ENCODE data around the gene PFDN6. TPM values are rescaled to one million over a fixed set of nuclear protein-coding genes. Genes with fewer than 3 reads are reported as not detected.
A peak's percentile ranks its signal among the peaks of the same experiment; 100 is the strongest.
"Not testable (repeated sequence)": the region's sequence is repeated elsewhere in the genome, so short reads cannot be mapped to it uniquely, and the experiment has no call there.

Gene PFDN6
- total RNA-seq, 2 experiments from 2014 or later = 53.3 to 54.7 TPM

DNA sequence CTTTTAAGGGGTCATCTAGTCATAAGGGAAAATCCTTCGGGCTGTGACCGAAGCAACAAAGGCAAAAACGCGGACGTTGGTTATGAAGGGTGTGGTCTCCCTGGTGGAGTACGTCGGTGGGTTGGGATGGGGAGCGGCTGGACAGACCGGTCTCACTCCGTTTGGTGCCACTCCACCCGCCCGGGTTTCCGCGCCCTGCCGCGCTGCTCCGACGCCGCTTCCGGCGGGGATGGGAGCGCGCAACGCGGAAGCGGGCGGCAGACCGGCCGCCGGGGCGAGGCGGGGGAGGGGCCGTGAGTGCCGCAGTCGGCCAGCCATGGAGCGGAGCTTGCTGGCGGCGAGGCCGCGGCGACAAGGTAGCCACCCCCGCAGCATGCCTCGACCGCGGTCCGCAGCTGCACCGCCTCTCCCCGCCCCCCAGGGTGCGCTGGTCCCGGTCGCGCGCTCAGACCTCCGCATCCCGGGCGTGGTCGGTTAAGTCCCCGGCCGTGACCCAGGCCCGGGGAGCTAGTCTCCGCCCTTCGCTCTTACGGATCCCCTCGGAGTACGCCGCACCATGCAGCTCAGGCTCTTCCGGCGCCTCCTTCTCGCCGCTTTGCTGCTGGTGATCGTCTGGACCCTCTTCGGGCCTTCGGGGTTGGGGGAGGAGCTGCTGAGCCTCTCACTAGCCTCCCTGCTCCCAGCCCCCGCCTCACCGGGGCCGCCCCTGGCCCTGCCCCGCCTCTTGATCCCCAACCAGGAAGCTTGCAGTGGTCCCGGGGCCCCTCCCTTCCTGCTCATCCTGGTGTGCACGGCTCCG lies 12.3 kb upstream of the PFDN6 start, which contains the start of gene B3GALT4:
TSS of gene B3GALT4 (plus strand) at position 260 of the 799 bp plus-strand sequence. CDS start at position 557, 297 bp downstream.
- Mint-ChIP-seq H3K4me1 (peaks cover 46% of the 10 kb centered on the region), H3K9me3 (no peaks in the 10 kb centered on the region), H3K27me3 (no peaks in the 10 kb centered on the region), H3K4me3 (peak within 1 kb of the TSS; percentile 97), H3K36me3 (peaks cover 41% of the 10 kb centered on the region), H3K27ac (peak within 1 kb of the TSS; percentile 98)
- ATAC-seq (ENCODE audit: low read depth) (peak; percentile 76), DNase-seq (peak; percentile 86)
- POLR2A ChIA-PET = interaction anchor here (0.5 to 4.4 kb wide), 26 partner anchors 12 to 308 kb away, joined by 3 to 107 read pairs (median 5); partner anchors contain the start of genes CUTA, HSD17B8, KIFC1 and PFDN6

DNA sequence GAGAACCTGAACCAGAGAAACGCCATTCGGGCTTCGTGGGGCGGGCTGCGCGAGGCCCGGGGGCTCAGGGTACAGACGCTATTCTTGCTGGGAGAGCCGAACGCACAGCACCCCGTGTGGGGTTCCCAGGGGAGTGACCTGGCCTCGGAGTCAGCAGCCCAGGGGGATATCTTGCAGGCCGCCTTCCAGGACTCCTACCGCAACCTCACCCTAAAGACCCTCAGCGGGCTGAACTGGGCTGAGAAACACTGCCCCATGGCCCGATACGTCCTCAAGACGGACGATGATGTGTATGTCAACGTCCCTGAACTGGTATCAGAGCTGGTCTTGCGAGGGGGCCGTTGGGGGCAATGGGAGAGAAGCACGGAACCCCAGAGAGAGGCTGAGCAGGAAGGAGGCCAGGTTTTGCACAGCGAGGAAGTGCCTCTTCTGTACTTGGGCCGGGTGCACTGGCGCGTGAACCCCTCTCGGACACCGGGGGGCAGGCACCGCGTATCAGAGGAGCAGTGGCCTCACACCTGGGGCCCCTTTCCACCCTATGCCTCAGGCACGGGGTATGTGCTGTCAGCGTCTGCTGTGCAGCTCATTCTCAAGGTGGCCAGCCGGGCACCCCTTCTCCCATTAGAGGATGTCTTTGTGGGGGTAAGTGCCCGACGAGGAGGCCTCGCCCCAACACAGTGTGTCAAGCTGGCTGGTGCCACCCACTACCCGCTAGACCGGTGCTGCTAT lies 11.6 kb upstream of the PFDN6 start:
- Mint-ChIP-seq H3K4me1 (peaks cover 44% of the 10 kb centered on the region), H3K4me3 (peak overlapping the region; percentile 97), H3K27ac (peak overlapping the region; percentile 98), H3K36me3 (peaks cover 37% of the 10 kb centered on the region), H3K27me3 (no peaks in the 10 kb centered on the region), H3K9me3 (no peaks in the 10 kb centered on the region)
- ATAC-seq (ENCODE audit: low read depth) = peak; percentile 29
- POLR2A ChIA-PET = interaction anchor here (0.6 to 4.4 kb wide), 26 partner anchors 12 to 309 kb away, joined by 3 to 107 read pairs (median 5); partner anchors contain the start of genes CUTA, HSD17B8, KIFC1 and PFDN6
- peak; percentile 60 for DNase-seq

DNA sequence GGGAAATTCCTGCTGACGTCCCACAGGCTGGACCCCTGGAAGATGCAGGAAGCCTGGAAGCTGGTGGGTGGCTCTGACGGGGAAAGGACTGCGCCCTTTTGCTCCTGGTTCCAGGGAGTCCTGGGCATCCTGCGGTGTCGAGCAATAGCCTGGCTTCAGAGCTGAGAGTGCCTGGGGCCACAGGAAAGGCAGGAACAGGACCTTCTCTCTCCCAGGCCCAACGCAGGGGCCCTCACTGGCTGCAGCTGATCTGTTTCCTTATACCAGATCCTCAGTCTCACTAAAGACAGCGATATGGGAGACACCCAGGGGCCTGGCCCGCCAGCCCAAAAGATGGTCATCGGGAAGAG lies 11.0 kb upstream of the PFDN6 start:
- Mint-ChIP-seq H3K9me3 (no peaks in the 10 kb centered on the region), H3K4me3 (peak overlapping the region; percentile 97), H3K36me3 (peaks cover 32% of the 10 kb centered on the region), H3K4me1 (peaks cover 40% of the 10 kb centered on the region), H3K27me3 (no peaks in the 10 kb centered on the region), H3K27ac (peak overlapping the region; percentile 98)
- POLR2A ChIA-PET = interaction anchor here (0.8 to 4.4 kb wide), 13 partner anchors 11 to 306 kb away, joined by 3 to 107 read pairs (median 9); partner anchors contain the start of genes CUTA, KIFC1, PFDN6 and RGL2
- DNase-seq = no peak
- ATAC-seq (ENCODE audit: low read depth) = no peak

DNA sequence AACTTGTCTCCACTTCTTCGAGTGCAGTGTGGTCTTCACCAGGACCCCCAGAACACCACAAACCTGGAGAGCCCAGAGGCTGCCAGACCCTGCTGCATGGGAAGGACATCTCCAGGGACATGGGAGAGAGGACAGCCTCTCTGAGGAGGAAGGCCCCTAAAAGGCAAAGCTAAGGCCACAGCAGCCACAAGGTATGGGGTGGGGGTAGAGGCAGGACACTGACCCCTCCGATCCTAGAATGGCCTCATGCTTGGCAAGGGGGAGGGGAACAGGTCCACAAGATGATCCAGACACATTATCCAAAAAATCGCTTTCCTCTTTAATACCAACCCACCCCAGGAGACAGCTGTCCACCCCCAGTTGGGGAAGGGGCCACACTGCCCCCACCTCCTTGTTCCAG lies 10.6 kb upstream of the PFDN6 start:
- peak overlapping the region; percentile 97 for H3K4me3 Mint-ChIP-seq
- DNase-seq = peak; percentile 21
- H3K4me1 Mint-ChIP-seq = peaks cover 39% of the 10 kb centered on the region
- no peak for ATAC-seq (ENCODE audit: low read depth)
- POLR2A ChIA-PET = interaction anchor here (0.8 to 4.4 kb wide), 8 partner anchors 11 to 152 kb away, joined by 3 to 107 read pairs (median 20); partner anchors contain the start of genes KIFC1, PFDN6, RGL2 and TAPBP
- no peaks in the 10 kb centered on the region for H3K27me3 Mint-ChIP-seq
- H3K36me3 Mint-ChIP-seq = peaks cover 28% of the 10 kb centered on the region
- no peaks in the 10 kb centered on the region for H3K9me3 Mint-ChIP-seq
- H3K27ac Mint-ChIP-seq = peak overlapping the region; percentile 98

DNA sequence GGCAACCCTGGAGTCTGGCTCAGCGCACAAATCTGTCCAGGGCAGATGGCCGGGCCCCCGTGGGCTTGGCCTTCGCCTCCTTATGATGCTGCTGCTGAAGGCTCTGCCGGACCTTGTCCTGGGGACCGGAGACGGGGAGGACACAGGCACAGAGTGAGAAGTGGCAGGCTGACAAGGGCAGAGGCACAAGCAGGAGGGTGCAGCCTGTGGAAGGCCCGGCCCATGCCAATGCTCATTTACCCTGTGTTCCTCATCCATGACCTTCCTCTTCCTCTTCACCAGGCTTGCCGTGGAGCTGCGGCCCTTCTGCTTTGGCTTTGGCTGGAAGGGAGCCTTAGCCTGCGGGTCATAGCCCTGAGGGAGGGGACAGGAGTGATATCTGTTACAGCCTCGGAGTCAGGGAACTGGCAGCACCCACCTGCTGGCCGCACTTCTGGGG lies 10.1 kb upstream of the PFDN6 start:
- POLR2A ChIA-PET = interaction anchor here (2.3 to 4.4 kb wide), 4 partner anchors 10 to 152 kb away, joined by 7 to 107 read pairs (median 54); partner anchors contain the start of genes PFDN6, RGL2 and WDR46
- H3K4me1 Mint-ChIP-seq = peaks cover 37% of the 10 kb centered on the region
- peak; percentile 30 for DNase-seq
- ATAC-seq (ENCODE audit: low read depth) = no peak
- no peak overlapping the region for H3K27ac Mint-ChIP-seq
- H3K27me3 Mint-ChIP-seq = no peaks in the 10 kb centered on the region
- no peak overlapping the region for H3K4me3 Mint-ChIP-seq
- H3K36me3 Mint-ChIP-seq = peaks cover 26% of the 10 kb centered on the region
- no peaks in the 10 kb centered on the region for H3K9me3 Mint-ChIP-seq

DNA sequence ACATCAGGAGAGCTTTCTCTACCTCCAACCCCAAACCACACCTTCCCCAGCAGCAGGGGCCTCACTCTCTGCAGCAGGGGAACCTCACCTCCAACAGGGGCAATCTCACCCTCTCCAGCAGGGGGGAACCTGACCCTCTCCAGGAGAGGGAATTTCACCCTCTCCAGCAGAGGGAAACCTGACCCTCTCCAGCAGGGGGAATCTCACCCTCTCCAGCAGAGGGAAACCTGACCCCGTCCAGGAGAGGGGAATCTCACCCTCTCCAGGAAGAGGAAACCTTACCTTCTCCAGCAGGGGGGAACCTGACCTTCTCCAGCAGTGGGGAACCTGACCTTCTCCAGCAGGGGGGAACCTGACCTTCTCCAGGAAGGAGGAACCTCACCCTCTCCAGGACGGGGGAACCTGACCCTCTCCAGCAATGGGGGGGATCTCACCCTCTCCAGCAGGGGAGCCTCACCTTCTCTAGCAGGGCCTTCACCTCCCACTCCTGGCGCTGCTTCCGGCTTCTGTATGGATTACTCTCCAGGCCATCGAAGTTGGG lies 9.4 kb upstream of the PFDN6 start:
- Mint-ChIP-seq H3K4me3 (no peak overlapping the region), H3K4me1 (peaks cover 30% of the 10 kb centered on the region), H3K36me3 (peaks cover 20% of the 10 kb centered on the region), H3K27me3 (no peaks in the 10 kb centered on the region), H3K27ac (peak overlapping the region; percentile 64), H3K9me3 (no peaks in the 10 kb centered on the region)
- DNase-seq (no peak), ATAC-seq (ENCODE audit: low read depth) (no peak)
- POLR2A ChIA-PET = interaction anchor here (1.3 to 4.3 kb wide), 2 partner anchors 9 kb away, joined by 6 to 107 read pairs; partner anchors contain the start of genes PFDN6 and WDR46

DNA sequence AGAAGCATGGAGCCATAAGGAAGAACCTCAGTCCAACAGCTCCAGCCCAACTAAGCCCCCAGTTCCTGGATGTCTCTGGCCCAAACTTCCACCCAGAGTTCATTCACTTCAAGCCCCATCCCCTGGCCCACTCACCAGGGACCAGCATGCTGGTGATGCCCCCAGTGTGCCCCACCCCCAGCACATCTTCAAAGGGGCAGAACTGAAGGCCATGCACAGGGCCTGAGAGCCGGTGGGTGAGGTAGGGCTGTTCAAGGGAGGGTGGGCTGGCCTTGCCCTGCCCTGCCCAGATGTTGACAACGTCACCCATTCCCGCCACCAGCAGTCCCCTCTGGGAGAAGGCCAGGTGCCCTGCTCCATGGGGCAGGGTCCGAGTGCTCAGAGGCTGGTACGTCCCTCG lies 8.9 kb upstream of the PFDN6 start:
- H3K9me3 Mint-ChIP-seq = no peaks in the 10 kb centered on the region
- peaks cover 25% of the 10 kb centered on the region for H3K4me1 Mint-ChIP-seq
- H3K27me3 Mint-ChIP-seq = no peaks in the 10 kb centered on the region
- POLR2A ChIA-PET = interaction anchor here (1.3 kb wide), 1 partner anchor 9 kb away, joined by 6 read pairs; the partner anchor contains the start of genes PFDN6 and WDR46
- peaks cover 17% of the 10 kb centered on the region for H3K36me3 Mint-ChIP-seq
- no peak overlapping the region for H3K4me3 Mint-ChIP-seq
- no peak for ATAC-seq (ENCODE audit: low read depth)
- peak overlapping the region; percentile 54 for H3K27ac Mint-ChIP-seq
- peak; percentile 26 for DNase-seq

DNA sequence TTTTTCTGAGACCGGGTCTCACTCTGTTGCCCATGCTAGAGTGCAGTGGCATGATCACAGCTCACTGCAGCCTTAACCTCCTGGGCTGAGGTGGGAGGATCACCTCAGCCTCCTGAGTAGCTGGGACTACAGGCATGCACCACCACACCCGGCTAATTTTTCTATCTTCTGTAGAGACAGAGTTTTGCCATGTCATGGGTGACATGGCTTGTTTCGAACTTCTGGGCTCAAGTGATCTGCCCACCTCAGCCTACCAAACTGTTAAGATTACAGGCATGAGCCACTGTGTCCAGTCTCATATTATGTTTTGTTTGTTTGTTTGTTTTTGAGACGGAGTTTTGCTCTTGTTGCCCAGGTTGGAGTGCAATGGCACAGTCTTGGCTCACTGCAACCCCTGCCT lies 4.2 kb upstream of the PFDN6 start:
- Mint-ChIP-seq H3K36me3 (peaks cover 12% of the 10 kb centered on the region), H3K4me1 (peaks cover 25% of the 10 kb centered on the region)
- POLR2A ChIA-PET = interaction anchor here (2.1 kb wide), 1 partner anchor 14 kb away, joined by 6 read pairs; the partner anchor contains the start of gene RGL2
- H3K4me3 Mint-ChIP-seq; H3K27ac Mint-ChIP-seq; H3K9me3 Mint-ChIP-seq; ATAC-seq (ENCODE audit: low read depth); DNase-seq; H3K27me3 Mint-ChIP-seq: not testable (repeated sequence)

DNA sequence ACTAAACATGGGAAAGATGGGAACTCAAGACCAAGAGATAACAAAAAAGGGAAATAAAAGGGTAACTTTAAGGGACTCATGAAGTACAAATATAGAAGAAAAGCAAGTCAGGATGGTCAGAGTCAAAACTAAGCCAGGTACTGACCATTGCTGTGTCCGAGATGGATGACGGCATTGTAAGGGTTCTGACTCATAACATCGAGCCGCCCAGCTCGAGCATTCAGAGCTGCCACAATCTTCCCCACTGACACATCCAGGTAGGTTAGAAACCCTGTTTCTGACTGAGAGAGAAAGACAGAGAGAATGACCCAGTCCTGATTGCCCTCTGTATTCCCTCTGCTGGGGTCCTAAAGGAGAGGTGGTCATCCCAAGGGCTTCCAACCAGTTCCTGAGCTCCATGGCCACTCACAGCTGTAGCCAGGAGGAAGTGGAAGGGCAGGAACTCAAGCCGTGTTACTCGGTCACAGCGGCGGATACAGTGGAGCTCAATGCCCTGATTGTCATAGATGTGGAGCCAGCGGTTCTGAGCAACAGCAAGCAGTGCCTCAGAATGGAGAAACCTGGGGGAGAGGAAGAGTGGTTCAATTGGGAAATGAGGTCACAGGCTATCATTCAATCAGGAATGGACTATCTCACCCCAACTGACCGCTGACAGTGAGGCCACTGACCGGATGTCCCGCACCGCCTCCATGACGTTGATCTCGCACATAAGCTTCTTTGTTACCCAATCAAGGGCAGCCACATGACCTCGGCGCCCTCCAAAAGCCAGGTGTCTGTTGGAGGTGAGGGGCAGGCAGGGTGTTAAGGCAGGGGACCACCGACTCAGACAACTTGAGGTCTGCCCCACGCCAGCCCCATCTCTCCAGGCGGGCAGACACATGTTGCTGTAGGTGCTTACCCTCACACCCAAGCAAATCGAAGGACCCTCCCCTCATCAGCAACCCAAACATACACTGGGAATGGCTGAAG lies 2.2 kb upstream of the PFDN6 start:
- POLR2A ChIA-PET = interaction anchor here (1.0 to 7.3 kb wide), 6 partner anchors 9 to 25 kb away, joined by 3 to 107 read pairs (median 14); partner anchors contain the start of genes B3GALT4, RGL2, RPS18 and TAPBP
- no peaks in the 10 kb centered on the region for H3K27me3 Mint-ChIP-seq
- peaks cover 31% of the 10 kb centered on the region for H3K4me1 Mint-ChIP-seq
- H3K27ac Mint-ChIP-seq = peak overlapping the region; percentile 26
- no peaks in the 10 kb centered on the region for H3K9me3 Mint-ChIP-seq
- DNase-seq (no peak), ATAC-seq (ENCODE audit: low read depth) (no peak)
- H3K36me3 Mint-ChIP-seq = peaks cover 20% of the 10 kb centered on the region
- peak overlapping the region; percentile 96 for H3K4me3 Mint-ChIP-seq

DNA sequence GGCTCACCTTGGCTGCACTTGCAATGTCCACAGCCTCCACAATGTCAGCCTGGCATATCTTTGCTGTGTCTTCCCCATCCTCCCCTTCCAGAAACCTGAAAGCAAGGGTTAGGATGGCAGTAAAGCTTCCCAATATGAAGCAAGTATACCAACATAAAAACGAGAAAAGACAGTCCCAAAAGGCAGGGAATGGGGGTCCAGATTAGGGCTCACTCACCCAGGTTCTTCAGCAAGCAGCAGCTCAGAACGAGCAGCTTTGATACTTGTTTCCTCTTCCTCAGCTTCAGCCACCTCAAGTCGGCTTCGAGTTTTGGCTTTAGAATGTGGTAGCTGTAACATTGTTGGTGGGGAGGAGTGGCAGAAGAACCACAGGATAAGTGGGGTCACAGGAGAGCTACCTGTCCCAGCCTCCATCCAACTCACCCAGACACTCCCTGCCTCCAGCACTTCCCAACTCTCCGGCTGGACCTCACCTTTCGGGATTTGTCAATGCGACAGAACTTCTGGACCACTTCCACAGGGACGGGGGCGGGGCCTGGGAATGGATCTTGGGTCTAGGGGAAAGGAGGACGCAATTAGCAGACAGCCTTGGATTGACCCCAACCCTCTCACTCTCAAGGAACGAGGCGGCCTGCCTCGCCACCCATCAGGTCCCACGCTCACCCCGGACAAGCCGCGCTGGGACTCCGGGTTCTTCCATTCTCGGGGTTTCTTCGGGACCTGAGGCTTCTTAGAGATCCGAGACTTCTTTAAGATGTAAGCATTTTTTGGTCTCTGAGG lies 1.1 kb upstream of the PFDN6 start:
- Mint-ChIP-seq H3K4me1 (peaks cover 31% of the 10 kb centered on the region), H3K36me3 (peaks cover 22% of the 10 kb centered on the region)

DNA sequence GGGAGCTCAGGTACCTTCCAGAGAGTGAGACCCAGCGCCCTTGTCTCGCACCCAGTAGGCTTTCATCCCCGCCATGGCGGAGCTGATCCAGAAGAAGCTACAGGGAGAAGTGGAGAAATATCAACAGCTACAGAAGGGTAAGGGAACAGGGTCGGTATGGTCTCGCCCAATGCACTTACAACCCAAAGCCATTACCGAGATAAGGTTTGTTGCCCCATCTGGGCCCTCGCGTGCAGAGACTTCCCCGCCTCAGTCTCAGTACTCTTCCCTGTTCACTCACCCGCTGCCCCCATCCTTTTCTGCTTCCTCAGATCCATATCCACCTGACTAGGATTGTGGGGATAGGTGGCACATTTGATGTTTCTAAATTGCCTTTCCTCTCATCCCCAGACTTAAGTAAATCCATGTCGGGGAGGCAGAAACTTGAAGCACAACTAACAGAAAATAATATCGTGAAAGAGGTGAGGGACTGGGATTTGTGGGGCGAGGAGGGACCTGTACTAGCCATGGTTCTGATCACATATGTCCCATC lies 449 bp downstream of the PFDN6 start:
- Mint-ChIP-seq H3K9me3 (no peaks in the 10 kb centered on the region), H3K4me3 (peak overlapping the region; percentile 96), H3K27me3 (no peaks in the 10 kb centered on the region), H3K4me1 (peaks cover 31% of the 10 kb centered on the region), H3K36me3 (peaks cover 22% of the 10 kb centered on the region), H3K27ac (peak overlapping the region; percentile 90)
- DNase-seq (no peak), ATAC-seq (ENCODE audit: low read depth) (peak; percentile 3)
- POLR2A ChIA-PET = interaction anchor here (0.6 to 7.3 kb wide), 15 partner anchors 8 to 435 kb away, joined by 3 to 107 read pairs (median 6); partner anchors contain the start of genes B3GALT4, RGL2, RPS18 and TAPBP

More for the DNA sequence above, 1.1 kb upstream of the PFDN6 start:
- H3K4me3 Mint-ChIP-seq = peak overlapping the region; percentile 96
- no peaks in the 10 kb centered on the region for H3K27me3 Mint-ChIP-seq
- H3K27ac Mint-ChIP-seq = peak overlapping the region; percentile 90
- DNase-seq (no peak), ATAC-seq (ENCODE audit: low read depth) (peak; percentile 0)
- H3K9me3 Mint-ChIP-seq = no peaks in the 10 kb centered on the region
- POLR2A ChIA-PET = interaction anchor here (0.8 to 7.3 kb wide), 15 partner anchors 7 to 316 kb away, joined by 3 to 107 read pairs (median 6); partner anchors contain the start of genes B3GALT4, CUTA, RGL2 and RPS18
